ENCODE measurements around the gene TSPEAR. TPM values are rescaled to one million over a fixed set of nuclear protein-coding genes. Genes with fewer than 3 reads are reported as not detected.

The TSPEAR gene
- total RNA-seq, 1 donor = not detected

GRCh38 chr21:44573630-44574456 is 137.5 kb downstream of the TSPEAR start, which contains the start of gene KRTAP10-4:
Gene KRTAP10-4 (plus strand): TSS chr21:44573729. CDS start chr21:44573759, 30 bp downstream.

DNA sequence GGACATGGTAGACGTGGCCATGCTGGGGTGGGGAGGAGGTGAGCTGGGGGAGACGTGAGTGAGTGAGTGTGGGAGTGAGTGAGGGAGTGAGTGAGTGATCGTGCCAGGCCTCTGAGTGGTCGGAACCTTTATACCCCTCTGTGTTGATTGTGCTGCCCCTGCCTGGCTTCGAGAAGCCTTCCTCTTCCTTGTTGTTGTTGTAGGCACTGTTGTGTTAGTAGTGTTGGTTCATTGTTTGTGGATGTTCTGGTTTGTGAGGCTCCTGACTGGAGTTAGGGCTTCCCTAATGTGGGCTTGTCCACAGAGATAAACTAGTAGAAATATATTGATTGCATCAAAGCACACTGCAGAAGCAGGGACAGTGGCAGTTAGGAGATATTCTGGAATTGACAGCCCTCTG is 152.7 kb downstream of the TSPEAR start, which contains the start of gene KRTAP10-3:
Gene KRTAP10-3, minus strand, starts transcription at position 101 of the 400 bp plus-strand sequence. Its CDS starts 80 bp downstream, at position 21.

DNA sequence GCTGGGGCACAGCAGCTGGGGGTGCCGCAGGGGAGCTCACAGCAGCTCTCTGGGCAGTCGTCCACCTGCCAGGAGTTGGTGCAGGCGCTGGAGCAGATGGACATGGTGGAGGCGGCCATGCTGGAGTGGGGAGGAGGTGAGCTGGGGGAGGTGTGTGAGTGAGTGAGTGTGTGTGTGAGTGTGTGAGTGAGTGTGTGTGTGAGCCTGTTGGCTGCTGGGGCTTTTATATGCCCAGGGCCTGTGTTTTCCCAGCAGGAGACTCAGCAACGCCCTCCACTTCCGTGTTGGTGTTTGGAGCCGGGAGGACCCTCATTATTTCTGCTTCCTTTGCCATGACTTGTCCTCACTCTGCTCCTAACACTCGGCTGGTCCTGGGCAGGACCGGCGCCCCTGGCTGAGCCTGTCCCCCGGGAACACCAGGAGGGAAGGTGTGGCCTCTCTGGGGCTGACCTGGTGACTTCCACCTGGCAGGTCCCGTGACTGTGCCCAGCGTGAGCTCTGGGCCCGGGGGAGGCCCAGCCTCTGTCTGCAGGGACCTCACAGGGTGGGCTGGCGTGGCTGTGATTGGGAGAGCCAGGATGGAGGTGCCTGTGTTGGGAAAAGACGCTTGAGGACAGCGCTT is 159.9 kb downstream of the TSPEAR start, which contains the start of gene KRTAP10-2:
Gene KRTAP10-2, minus strand, starts transcription at position 166 of the 622 bp plus-strand sequence. Its CDS starts 47 bp downstream, at position 119.

GRCh38 chr21:44539991-44540666 is 171.2 kb downstream of the TSPEAR start, which contains the start of gene KRTAP10-1:
Gene KRTAP10-1 (minus strand): TSS chr21:44540195. CDS start chr21:44540150, 45 bp downstream.

GRCh38 chr21:44454747-44455523 is 256.4 kb downstream of the TSPEAR start, which contains the start of gene LRRC3:
Gene LRRC3 (plus strand): TSS chr21:44455510. CDS start chr21:44456645, 1,135 bp downstream.

Small RNAs within 50 kb of the gene (small RNA-seq; reads per million reads assigned to genes)
- gene KRTAP12-6P (ENCODE audit: low replicate concordance) = not detected

Other genes with a start within 250 kb of the TSPEAR start
- not detected in 2 replicates for gene KRTAP10-1, start 171.4 kb downstream of the TSPEAR start, total RNA-seq
- gene KRTAP10-2, start 160.1 kb downstream of the TSPEAR start, total RNA-seq = not detected in 2 replicates
- gene KRTAP10-3, start 152.8 kb downstream of the TSPEAR start, total RNA-seq = not detected in 2 replicates
- not detected in 2 replicates for gene KRTAP10-4, start 137.8 kb downstream of the TSPEAR start, total RNA-seq
- not detected in 2 replicates for gene KRTAP10-5, start 131.0 kb downstream of the TSPEAR start, total RNA-seq
- gene KRTAP10-6, start 119.1 kb downstream of the TSPEAR start, total RNA-seq = not detected in 2 replicates
- gene KRTAP10-7, start 111.0 kb downstream of the TSPEAR start, total RNA-seq = not detected in 2 replicates
- not detected in 2 replicates for gene KRTAP10-8, start 99.5 kb downstream of the TSPEAR start, total RNA-seq
- gene KRTAP10-9, start 84.5 kb downstream of the TSPEAR start, total RNA-seq = not detected in 2 replicates
- not detected in 2 replicates for gene KRTAP10-10, start 74.2 kb downstream of the TSPEAR start, total RNA-seq
- gene KRTAP10-11, start 65.2 kb downstream of the TSPEAR start, total RNA-seq = not detected in 2 replicates
- not detected in 2 replicates for gene KRTAP12-4, start 56.9 kb downstream of the TSPEAR start, total RNA-seq
- gene KRTAP12-3, start 53.6 kb downstream of the TSPEAR start, total RNA-seq = not detected in 2 replicates
- gene KRTAP12-2, start 44.6 kb downstream of the TSPEAR start, total RNA-seq = not detected in 2 replicates
- gene KRTAP12-1, start 29.4 kb downstream of the TSPEAR start, total RNA-seq = not detected in 2 replicates
- not detected in 2 replicates for gene KRTAP10-12, start 14.4 kb downstream of the TSPEAR start, total RNA-seq
- gene UBE2G2, start 90.2 kb upstream of the TSPEAR start, total RNA-seq = 83.2 and 95.3 TPM in 2 replicates
- gene SUMO3, start 106.5 kb upstream of the TSPEAR start, total RNA-seq = 65.9 and 105 TPM in 2 replicates
- 321 and 328 TPM in 2 replicates for gene PTTG1IP, start 162.1 kb upstream of the TSPEAR start, total RNA-seq
- 0.14 TPM in 1 of 2 replicates, not detected in the other for gene ITGB2, start 209.3 kb upstream of the TSPEAR start, total RNA-seq
- gene SLX9, start 228.5 kb upstream of the TSPEAR start, total RNA-seq = 18.8 and 24.3 TPM in 2 replicates